ENCODE data around the gene TTC3. TPM values are rescaled to one million over a fixed set of nuclear protein-coding genes. Genes with fewer than 3 reads are reported as not detected.

Gene TTC3
- total and polyA plus RNA-seq, 2 donors (not counting 1 experiment from before 2014, with no cell fraction given) = 42.0 to 163 TPM

DNA sequence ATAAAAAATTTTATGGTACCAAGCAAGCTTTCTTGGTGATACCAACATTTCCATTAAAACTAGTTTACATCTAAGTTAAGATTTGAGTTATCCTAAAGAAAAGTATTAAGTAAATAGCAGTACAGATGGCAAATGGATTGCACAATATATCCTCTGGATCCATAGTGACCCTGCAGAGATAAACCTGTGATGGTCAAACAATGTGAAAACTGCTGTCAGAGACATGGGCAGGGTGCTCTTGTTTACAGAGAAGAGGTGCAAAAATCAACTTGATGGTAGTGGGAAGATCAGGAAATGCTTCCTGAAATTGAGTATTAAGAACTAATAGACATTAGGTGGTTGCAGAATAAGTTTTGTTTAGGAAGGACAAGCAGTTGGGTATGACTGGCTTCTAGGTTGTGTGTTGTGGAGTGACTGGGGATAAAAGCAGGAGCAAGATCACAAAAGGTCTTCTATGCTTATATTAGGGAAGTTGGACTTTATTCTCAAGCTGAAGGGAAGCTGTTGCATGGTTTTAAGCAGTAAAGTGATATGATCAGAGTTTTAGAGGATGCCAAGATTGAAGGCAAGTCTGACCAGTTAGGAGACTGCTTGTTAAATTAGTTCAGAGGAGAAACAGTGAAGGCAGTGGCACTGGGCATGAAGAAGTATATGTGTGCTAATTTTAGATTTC is 9.9 kb downstream of the TTC3 start:
- Histone ChIP-seq H3K9me3 (ENCODE audit: control extremely low read depth in 1 of 3, control insufficient read depth in 2 of 3, insufficient read depth in 1 of 3, low read length in 2 of 3) (no peaks in the 10 kb centered on the region), H3K36me3 (replicated peaks in 1 of 2; ENCODE audit: control extremely low read depth in 1 of 2, control insufficient read depth in 1 of 2, extremely low read depth in 1 of 2, insufficient read depth in 2 of 2, low read length in 1 of 2) (peaks cover 0 to 5% of the 10 kb centered on the region in 2 experiments), H3K9ac (ENCODE audit: low read length) (no peak overlapping the region), H3K27ac (ENCODE audit: low read length in 2 of 2) (no peak overlapping the region), H3K4me1 (ENCODE audit: control insufficient read depth in 2 of 2, insufficient read depth in 2 of 2, low read length in 2 of 2) (peaks cover 8 to 10% of the 10 kb centered on the region in 2 donors), H4K20me1 (ENCODE audit: control insufficient read depth, insufficient read depth, low read length, poor library complexity, severe bottlenecking) (peaks cover 62% of the 10 kb centered on the region), H3K4me3 (ENCODE audit: control extremely low read depth in 1 of 5, extremely low read depth in 1 of 5, insufficient read depth in 1 of 5, low read depth in 2 of 5, low read length in 4 of 5) (no peak overlapping the region), H2AFZ (ENCODE audit: insufficient read depth, low read depth, low read length, poor library complexity, severe bottlenecking) (no peak overlapping the region), H3K4me2 (replicated peaks; ENCODE audit: low read depth, low read length, poor library complexity, severe bottlenecking) (peak overlapping the region; percentile 1), H3K27me3 (replicated peaks in 1 of 4; ENCODE audit: control extremely low read depth in 1 of 4, control insufficient read depth in 3 of 4, insufficient read depth in 4 of 4, low read length in 3 of 4) (no peaks in the 10 kb centered on the region), H3K79me2 (ENCODE audit: control insufficient read depth, insufficient read depth, low read length) (peaks cover 89% of the 10 kb centered on the region)
- no peak for ATAC-seq (ENCODE audit: low read depth)
- peaks cover 2% of the 10 kb centered on the region for H3K9me3 Mint-ChIP-seq (ENCODE audit: insufficient read depth)
- H3K4me1 Mint-ChIP-seq = peaks cover 32% of the 10 kb centered on the region
- CTCF ChIA-PET = interaction anchor here (0.8 kb wide), 1 partner anchor 107 kb away, joined by 4 read pairs; no protein-coding TSS in a partner anchor
- H3K4me3 Mint-ChIP-seq = no peak overlapping the region
- no peak overlapping the region for H3K27ac Mint-ChIP-seq
- no peak for TF ChIP-seq EZH2 (IDR thresholded peaks at IDR 0.05; ENCODE audit: borderline replicate concordance, insufficient read depth, low read depth, low read length, poor library complexity, severe bottlenecking)
- TF ChIP-seq, protein P1, sequence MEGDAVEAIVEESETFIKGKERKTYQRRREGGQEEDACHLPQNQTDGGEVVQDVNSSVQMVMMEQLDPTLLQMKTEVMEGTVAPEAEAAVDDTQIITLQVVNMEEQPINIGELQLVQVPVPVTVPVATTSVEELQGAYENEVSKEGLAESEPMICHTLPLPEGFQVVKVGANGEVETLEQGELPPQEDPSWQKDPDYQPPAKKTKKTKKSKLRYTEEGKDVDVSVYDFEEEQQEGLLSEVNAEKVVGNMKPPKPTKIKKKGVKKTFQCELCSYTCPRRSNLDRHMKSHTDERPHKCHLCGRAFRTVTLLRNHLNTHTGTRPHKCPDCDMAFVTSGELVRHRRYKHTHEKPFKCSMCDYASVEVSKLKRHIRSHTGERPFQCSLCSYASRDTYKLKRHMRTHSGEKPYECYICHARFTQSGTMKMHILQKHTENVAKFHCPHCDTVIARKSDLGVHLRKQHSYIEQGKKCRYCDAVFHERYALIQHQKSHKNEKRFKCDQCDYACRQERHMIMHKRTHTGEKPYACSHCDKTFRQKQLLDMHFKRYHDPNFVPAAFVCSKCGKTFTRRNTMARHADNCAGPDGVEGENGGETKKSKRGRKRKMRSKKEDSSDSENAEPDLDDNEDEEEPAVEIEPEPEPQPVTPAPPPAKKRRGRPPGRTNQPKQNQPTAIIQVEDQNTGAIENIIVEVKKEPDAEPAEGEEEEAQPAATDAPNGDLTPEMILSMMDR (IDR thresholded peaks at IDR 0.05) = no peak
- POLR2A ChIA-PET = no interaction called here
- intact Hi-C loops (cut with micrococcal nuclease) = no loop called here
- DNase-seq = no peak
- no peaks in the 10 kb centered on the region for H3K27me3 Mint-ChIP-seq

DNA sequence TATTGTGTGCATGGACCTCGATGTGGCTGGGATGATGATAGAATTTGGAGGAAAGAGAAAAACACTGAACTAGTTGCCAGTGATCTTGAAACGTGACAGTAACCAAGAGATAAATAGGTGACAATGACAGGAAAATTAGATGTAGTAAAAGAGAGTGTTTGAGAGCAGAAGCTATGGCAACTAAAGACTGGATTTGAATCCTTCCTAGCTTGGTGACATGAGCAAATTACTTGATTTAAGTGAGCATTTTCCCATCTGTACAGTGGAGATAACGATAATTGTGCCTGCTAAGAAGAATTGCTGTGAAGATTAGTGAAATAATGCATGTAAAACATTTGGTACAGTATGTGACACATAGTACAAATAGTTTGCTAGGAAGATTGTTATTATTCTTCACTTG is 12.7 kb downstream of the TTC3 start:
- intact Hi-C loops (cut with micrococcal nuclease) = no loop called here
- Histone ChIP-seq H3K79me2 (ENCODE audit: control insufficient read depth, insufficient read depth, low read length) (peaks cover 64% of the 10 kb centered on the region), H2AFZ (ENCODE audit: insufficient read depth, low read depth, low read length, poor library complexity, severe bottlenecking) (no peak overlapping the region)

More for the DNA sequence above, 12.7 kb downstream of the TTC3 start:
- Mint-ChIP-seq H3K4me1 (peaks cover 22% of the 10 kb centered on the region), H3K27ac (no peak overlapping the region), H3K27me3 (no peaks in the 10 kb centered on the region), H3K4me3 (no peak overlapping the region), H3K9me3 (ENCODE audit: insufficient read depth) (no peaks in the 10 kb centered on the region)
- no peak overlapping the region for H3K27ac ChIP-seq (ENCODE audit: low read length in 2 of 2)
- ChIA-PET POLR2A (no interaction called here), CTCF (no interaction called here)
- no peak for DNase-seq
- H3K4me2 ChIP-seq (replicated peaks; ENCODE audit: low read depth, low read length, poor library complexity, severe bottlenecking) = no peak overlapping the region
- no peaks in the 10 kb centered on the region for H3K27me3 ChIP-seq (replicated peaks in 1 of 4; ENCODE audit: control extremely low read depth in 1 of 4, control insufficient read depth in 3 of 4, insufficient read depth in 4 of 4, low read length in 3 of 4)
- WGBS (ENCODE audit: insufficient coverage) = 95% methylated on average over 3 of the region's 3 CpGs
- H3K9ac ChIP-seq (ENCODE audit: low read length) = no peak overlapping the region
- H4K20me1 ChIP-seq (ENCODE audit: control insufficient read depth, insufficient read depth, low read length, poor library complexity, severe bottlenecking) = peaks cover 62% of the 10 kb centered on the region
- ATAC-seq (ENCODE audit: low read depth) = no peak
- H3K36me3 ChIP-seq (replicated peaks in 1 of 2; ENCODE audit: control extremely low read depth in 1 of 2, control insufficient read depth in 1 of 2, extremely low read depth in 1 of 2, insufficient read depth in 2 of 2, low read length in 1 of 2) = peaks cover 0 to 21% of the 10 kb centered on the region in 2 experiments
- no peak for TF ChIP-seq EZH2 (IDR thresholded peaks at IDR 0.05; ENCODE audit: borderline replicate concordance, insufficient read depth, low read depth, low read length, poor library complexity, severe bottlenecking)
- TF ChIP-seq, protein P1 (IDR thresholded peaks at IDR 0.05) = no peak
- H3K9me3 ChIP-seq (ENCODE audit: control extremely low read depth in 1 of 3, control insufficient read depth in 2 of 3, insufficient read depth in 1 of 3, low read length in 2 of 3) = no peaks in the 10 kb centered on the region
- H3K4me1 ChIP-seq (ENCODE audit: control insufficient read depth in 2 of 2, insufficient read depth in 2 of 2, low read length in 2 of 2) = peaks cover 8 to 10% of the 10 kb centered on the region in 2 donors
- no peak overlapping the region for H3K4me3 ChIP-seq (ENCODE audit: control extremely low read depth in 1 of 5, extremely low read depth in 1 of 5, insufficient read depth in 1 of 5, low read depth in 2 of 5, low read length in 4 of 5)

Data from B cell (primary cell).